ENCODE results near the gene GPR84. TPM values are rescaled to one million over a fixed set of nuclear protein-coding genes. Genes with fewer than 3 reads are reported as not detected.

The GPR84 gene
- total and polyA plus RNA-seq, 2 of the 13 experiments (the other 11 are each of a cell fraction or from before 2014, with no cell fraction given): not detected

- CTCF ChIA-PET (ENCODE audit: low intra/inter-chr PET ratio, low total read pairs): no interaction called here
These were observed 49.3 kb upstream of the GPR84 start for GRCh38 chr12:54413284-54414190.

GRCh38 chr12:54412786-54413185, 48.5 kb upstream of the GPR84 start:
- H3K36me3 ChIP-seq (replicated peaks in 1 of 2; ENCODE audit: control insufficient read depth in 1 of 2, insufficient read depth in 2 of 2, low read length in 2 of 2): no peaks in the 10 kb centered on the region
- intact Hi-C loops (cut with micrococcal nuclease; ENCODE audit: unreplicated experiment) (no loop called here), in situ Hi-C loops (cut with HindIII; ENCODE audit: extremely low pct_ligation_motif_present, low pct_unique_long_range_greater_than_20kb) (no loop called here)
- no peak overlapping the region for H2AFZ ChIP-seq (ENCODE audit: low read length)
- peaks cover 8% of the 10 kb centered on the region for H3K4me1 ChIP-seq (ENCODE audit: insufficient read depth, low read length)
- ChIA-PET POLR2A (no interaction called here), CTCF (ENCODE audit: low intra/inter-chr PET ratio, low total read pairs) (no interaction called here)
- ATAC-seq (no peak; the same call in 2 of the 3 replicates), FAIRE-seq (no peak), DNase-seq (ENCODE audit: low spot score) (no peak)
- H3K4me3 ChIP-seq (replicated peaks in 1 of 3; ENCODE audit: insufficient read depth in 1 of 3, low read depth in 2 of 3, low read length in 3 of 3): no peak overlapping the region
- peaks cover 11 to 16% of the 10 kb centered on the region in 2 experiments; a peak in 3 of 5 replicates for H3K27me3 ChIP-seq (ENCODE audit: control insufficient read depth in 1 of 2, insufficient read depth in 2 of 2, low read length in 2 of 2)
- WGBS (ENCODE audit: low lambda C conversion rate): 10% methylated on average over 3 of the region's 3 CpGs
- no peak overlapping the region for H3K27ac ChIP-seq (ENCODE audit: extremely low read length, insufficient read depth, low read length)
- no peak overlapping the region for H3K9ac ChIP-seq (ENCODE audit: insufficient read depth, low read depth, low read length)
- H3K79me2 ChIP-seq (ENCODE audit: insufficient read depth, low read length): no peaks in the 10 kb centered on the region
- BruUV-seq (replicated peaks): no TSS peak
- H4K20me1 ChIP-seq (ENCODE audit: insufficient read depth, low read length): no peaks in the 10 kb centered on the region
- H3K4me2 ChIP-seq (ENCODE audit: low read depth, low read length): no peak overlapping the region
- H3K9me3 ChIP-seq (ENCODE audit: low read length): no peaks in the 10 kb centered on the region
- no peak for TF ChIP-seq MAFK (conservative IDR thresholded peaks at IDR 0.05 in 1 of 2, IDR thresholded peaks at IDR 0.05 in 1 of 2; ENCODE audit: low read length in 2 of 2)
- TF ChIP-seq CAMTA2 (CRISPR knock-in tag; IDR thresholded peaks at IDR 0.05; ENCODE audit: borderline replicate concordance): no peak
- TF ChIP-seq ZSCAN12 (CRISPR knock-in tag; IDR thresholded peaks at IDR 0.05): no peak
- no peak for TF ChIP-seq ZNF737 (CRISPR knock-in tag; IDR thresholded peaks at IDR 0.05; ENCODE audit: borderline replicate concordance)
- TF ChIP-seq ZNF850 (CRISPR knock-in tag; conservative IDR thresholded peaks at IDR 0.05): no peak
- TF ChIP-seq POLR2AphosphoS5 (IDR thresholded peaks at IDR 0.05; ENCODE audit: low read depth, low read length): no peak
- no peak for TF ChIP-seq NFKB2 (CRISPR knock-in tag; IDR thresholded peaks at IDR 0.05; ENCODE audit: borderline replicate concordance)
- no peak for TF ChIP-seq ZNF280D (CRISPR knock-in tag; IDR thresholded peaks at IDR 0.05)
- TF ChIP-seq CBX5 (CRISPR knock-in tag; IDR thresholded peaks at IDR 0.05; ENCODE audit: borderline replicate concordance): no peak

More at GRCh38 chr12:54413284-54414190, 49.3 kb upstream of the GPR84 start:
- FAIRE-seq (no peak), ATAC-seq (no peak), DNase-seq (ENCODE audit: low spot score) (no peak)
- Histone ChIP-seq H3K4me2 (ENCODE audit: low read depth, low read length) (no peak overlapping the region), H3K9ac (ENCODE audit: insufficient read depth, low read depth, low read length) (no peak overlapping the region), H2AFZ (ENCODE audit: low read length) (no peak overlapping the region), H3K79me2 (ENCODE audit: insufficient read depth, low read length) (no peaks in the 10 kb centered on the region), H3K9me3 (ENCODE audit: low read length) (no peaks in the 10 kb centered on the region), H4K20me1 (ENCODE audit: insufficient read depth, low read length) (no peaks in the 10 kb centered on the region), H3K4me3 (replicated peaks in 1 of 3; ENCODE audit: insufficient read depth in 1 of 3, low read depth in 2 of 3, low read length in 3 of 3) (no peak overlapping the region), H3K4me1 (ENCODE audit: insufficient read depth, low read length) (peaks cover 8% of the 10 kb centered on the region), H3K27me3 (ENCODE audit: control insufficient read depth in 1 of 2, insufficient read depth in 2 of 2, low read length in 2 of 2) (peaks cover 12 to 24% of the 10 kb centered on the region in 2 experiments; a peak in 3 of 5 replicates), H3K27ac (ENCODE audit: extremely low read length, insufficient read depth, low read length) (no peak overlapping the region), H3K36me3 (replicated peaks in 1 of 2; ENCODE audit: control insufficient read depth in 1 of 2, insufficient read depth in 2 of 2, low read length in 2 of 2) (no peaks in the 10 kb centered on the region)
- intact Hi-C loops (cut with micrococcal nuclease; ENCODE audit: unreplicated experiment) (no loop called here), in situ Hi-C loops (cut with HindIII; ENCODE audit: extremely low pct_ligation_motif_present, low pct_unique_long_range_greater_than_20kb) (no loop called here)
- POLR2A ChIA-PET: no interaction called here
- TF ChIP-seq ADNP (CRISPR knock-in tag; IDR thresholded peaks at IDR 0.05) (no peak), ZSCAN30 (CRISPR knock-in tag; IDR thresholded peaks at IDR 0.05) (no peak), KMT2A (CRISPR knock-in tag; IDR thresholded peaks at IDR 0.05) (no peak), NR3C1 (CRISPR knock-in tag; IDR thresholded peaks at IDR 0.05) (no peak), BRF2 (CRISPR knock-in tag; IDR thresholded peaks at IDR 0.05) (no peak), HNF4G (IDR thresholded peaks at IDR 0.05; ENCODE audit: borderline replicate concordance, low read depth, low read length) (no peak), HNF4G (CRISPR knock-in tag; IDR thresholded peaks at IDR 0.05; ENCODE audit: borderline replicate concordance, low read depth) (no peak), ATRX (CRISPR knock-in tag; IDR thresholded peaks at IDR 0.05; ENCODE audit: borderline replicate concordance) (no peak)
- 36% methylated on average over 7 of the region's 9 CpGs for WGBS (ENCODE audit: low lambda C conversion rate)
- no TSS peak for BruUV-seq (replicated peaks)
